Keratinocyte (primary cell): ENCODE measurements around the gene TEX48.

ENCODE experiments used
- EZH2 ChIP-seq: IDR thresholded peaks from one replicate; pipeline ENCODE4 v1.6.1; 2012; ENCODE audit warnings: inconsistent platforms, mild to moderate bottlenecking, low read length, moderate library complexity
- TF ChIP-seq, protein P1 (sequence below), 3 experiments: IDR thresholded peaks in 1 of 3; conservative IDR thresholded peaks in 1 of 3; optimal IDR thresholded peaks in 1 of 3; 2 replicates in 2 of 3; 3 replicates in 1 of 3; pipeline versions ENCODE3 to v1.5.1; 2011; ENCODE audit warnings: low read length in 3 of 3, mild to moderate bottlenecking in 3 of 3, moderate library complexity in 2 of 3, control low read depth in 1 of 3, inconsistent platforms in 1 of 3; ENCODE audit not compliant: insufficient read depth in 2 of 3; ENCODE audit errors: extremely low read depth in 1 of 3

DNA sequence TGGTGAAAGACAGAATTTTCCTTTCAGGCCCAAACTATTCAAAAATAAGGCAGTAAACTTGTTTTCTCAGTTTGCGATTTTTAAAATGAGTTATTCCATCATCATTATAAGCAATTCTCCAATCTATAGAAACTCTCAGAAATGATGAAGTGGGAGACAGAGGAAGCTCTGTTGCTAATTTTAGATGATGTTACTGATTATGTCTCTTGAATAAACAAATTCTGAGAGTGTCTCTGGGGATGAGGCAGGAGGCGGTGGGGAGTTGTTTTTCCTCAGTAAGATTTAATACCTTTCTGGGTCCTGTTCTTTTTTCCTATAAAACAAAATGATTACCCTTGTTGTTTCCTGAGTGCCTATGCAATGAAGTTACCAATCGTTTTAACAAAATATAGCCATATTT, 43.9 kb upstream of the TEX48 start:
- TF ChIP-seq, protein P1, sequence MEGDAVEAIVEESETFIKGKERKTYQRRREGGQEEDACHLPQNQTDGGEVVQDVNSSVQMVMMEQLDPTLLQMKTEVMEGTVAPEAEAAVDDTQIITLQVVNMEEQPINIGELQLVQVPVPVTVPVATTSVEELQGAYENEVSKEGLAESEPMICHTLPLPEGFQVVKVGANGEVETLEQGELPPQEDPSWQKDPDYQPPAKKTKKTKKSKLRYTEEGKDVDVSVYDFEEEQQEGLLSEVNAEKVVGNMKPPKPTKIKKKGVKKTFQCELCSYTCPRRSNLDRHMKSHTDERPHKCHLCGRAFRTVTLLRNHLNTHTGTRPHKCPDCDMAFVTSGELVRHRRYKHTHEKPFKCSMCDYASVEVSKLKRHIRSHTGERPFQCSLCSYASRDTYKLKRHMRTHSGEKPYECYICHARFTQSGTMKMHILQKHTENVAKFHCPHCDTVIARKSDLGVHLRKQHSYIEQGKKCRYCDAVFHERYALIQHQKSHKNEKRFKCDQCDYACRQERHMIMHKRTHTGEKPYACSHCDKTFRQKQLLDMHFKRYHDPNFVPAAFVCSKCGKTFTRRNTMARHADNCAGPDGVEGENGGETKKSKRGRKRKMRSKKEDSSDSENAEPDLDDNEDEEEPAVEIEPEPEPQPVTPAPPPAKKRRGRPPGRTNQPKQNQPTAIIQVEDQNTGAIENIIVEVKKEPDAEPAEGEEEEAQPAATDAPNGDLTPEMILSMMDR (optimal IDR thresholded peaks at IDR 0.05 in 1 of 3, IDR thresholded peaks at IDR 0.05 in 1 of 3, conservative IDR thresholded peaks at IDR 0.05 in 1 of 3; ENCODE audit: extremely low read depth in 1 of 3, insufficient read depth in 2 of 3, low read length in 3 of 3) = no peak
- TF ChIP-seq EZH2 = no peak
